ENCODE data around the gene RAB28.

- no peak for TF ChIP-seq CTCF (conservative IDR thresholded peaks at IDR 0.05)
- no peak for TF ChIP-seq ZFX (IDR thresholded peaks at IDR 0.05)
Measured at GRCh38 chr4:13531625-13531998, 47.5 kb upstream of the RAB28 start.

All from C4-2B (cell line).